ENCODE results near the gene BACH2.

GRCh38 chr6:89944181-89944755 lies 352.4 kb downstream of the BACH2 start:
- TF ChIP-seq CTCF (IDR thresholded peaks at IDR 0.05), result no peak
- no peak for TF ChIP-seq RAD21 (conservative IDR thresholded peaks at IDR 0.05 in 1 of 2, IDR thresholded peaks at IDR 0.05 in 1 of 2)
- no peak for TF ChIP-seq BCL3 (IDR thresholded peaks at IDR 0.05)
- TF ChIP-seq PBX3 (IDR thresholded peaks at IDR 0.05), result no peak
- TF ChIP-seq POLR2A (IDR thresholded peaks at IDR 0.05; ENCODE audit: low read length), result no peak
- TF ChIP-seq ZC3H11A (IDR thresholded peaks at IDR 0.05), result no peak
- TF ChIP-seq KDM1A (IDR thresholded peaks at IDR 0.05; ENCODE audit: low read depth), result no peak
